Endothelial cell of umbilical vein (primary cell): ENCODE results near the gene SLC39A8. TPM values are rescaled to one million over a fixed set of nuclear protein-coding genes. Genes with fewer than 3 reads are reported as not detected.

Experiments used
- BruUV-seq: library from RNA; stranded (reverse); fragments of 400-500 nt; replicated peaks from 2 replicates; lab custom pipeline; 2021; lab: Mats Ljungman, UMichigan
- CTCF ChIA-PET: fragments of 300-600, 350-600 bp; sonication (Branson Sonifier 250); formaldehyde crosslinking; loops from one replicate; lab custom pipeline; 2021; ENCODE audit warnings: antibody characterized with exemption, inconsistent platforms; lab: Charles Lee
- POLR2A ChIA-PET: fragments of 300-600, 350-600 bp; sonication (Branson Sonifier 250); formaldehyde crosslinking; loops from one replicate; lab custom pipeline; 2021; ENCODE audit warnings: antibody characterized with exemption, inconsistent platforms; lab: Charles Lee
- DNase-seq: peaks from one replicate; pipeline ENCODE4 v3.0.0-alpha.2; 2011; ENCODE audit warnings: low read depth, low spot score
- FAIRE-seq: peaks from 2 replicates; lab custom pipeline; 2011; peaks lifted over from hg19 to GRCh38; lab: Jason Lieb, UNC
- H2AFZ ChIP-seq: 2 replicates; pipeline ENCODE4 v1.6.0; 2012; ENCODE audit warnings: low read depth, low read length, control low read depth, inconsistent platforms
- H3K27ac ChIP-seq: 2 replicates; pipeline ENCODE4 v1.5.1; 2011; ENCODE audit warnings: low read depth, mild to moderate bottlenecking, control low read depth, low read length, moderate library complexity; ENCODE audit not compliant: insufficient read depth
- H3K27me3 ChIP-seq, 2 experiments: 2 replicates each; pipeline versions ENCODE4 v1.6.0 to v1.6.1; 2011; ENCODE audit warnings: low read length in 2 of 2, mixed read lengths in 1 of 2; ENCODE audit not compliant: control insufficient read depth in 2 of 2, insufficient read depth in 2 of 2
- H3K36me3 ChIP-seq, 2 experiments: 2 replicates in 1 of 2; 3 replicates in 1 of 2; pipeline ENCODE4 v1.5.1; 2011; ENCODE audit warnings: low read length in 2 of 2, mild to moderate bottlenecking in 1 of 2, moderate library complexity in 1 of 2; ENCODE audit not compliant: control insufficient read depth in 2 of 2, insufficient read depth in 2 of 2; ENCODE audit errors: extremely low read depth in 1 of 2
- H3K4me1 ChIP-seq: 3 replicates; pipeline ENCODE4 v1.5.1; 2011; ENCODE audit warnings: mild to moderate bottlenecking, low read length; ENCODE audit not compliant: control insufficient read depth, insufficient read depth; ENCODE audit errors: extremely low read depth
- H3K4me2 ChIP-seq: 2 replicates; pipeline ENCODE4 v1.6.1; 2011; ENCODE audit warnings: low read length, control low read depth, mixed read lengths; ENCODE audit not compliant: insufficient read depth
- H3K4me3 ChIP-seq, 3 experiments: fragments of 200-600 bp in 1 of 3; sonication (generic), shearing (Covaris generic) in 1 of 3; replicated peaks in 1 of 3; 2 replicates each; pipeline ENCODE4 v1.5.1; 2011 to 2016; ENCODE audit warnings: control low read depth in 3 of 3, low read length in 3 of 3, mild to moderate bottlenecking in 2 of 3, inconsistent platforms in 1 of 3, low read depth in 1 of 3, moderate library complexity in 1 of 3; ENCODE audit not compliant: insufficient read depth in 1 of 3
- H3K79me2 ChIP-seq: 2 replicates; pipeline ENCODE4 v1.6.0; 2012; ENCODE audit warnings: low read length, inconsistent platforms; ENCODE audit not compliant: control insufficient read depth, insufficient read depth
- H3K9ac ChIP-seq: replicated peaks from 2 replicates; pipeline ENCODE3; 2011; ENCODE audit warnings: low read length, control low read depth; ENCODE audit not compliant: insufficient read depth; ENCODE audit errors: extremely low read depth
- H3K9me1 ChIP-seq: replicated peaks from 3 replicates; pipeline ENCODE4 v1.6.0; 2011; ENCODE audit warnings: mild to moderate bottlenecking, low read length; ENCODE audit not compliant: control insufficient read depth, insufficient read depth; ENCODE audit errors: extremely low read depth
- H3K9me3 ChIP-seq: replicated peaks from 2 replicates; pipeline ENCODE4 v1.5.1; 2012; ENCODE audit warnings: low read length, inconsistent platforms; ENCODE audit not compliant: control insufficient read depth, insufficient read depth
- H4K20me1 ChIP-seq: replicated peaks from 2 replicates; pipeline ENCODE3; 2011; ENCODE audit warnings: mild to moderate bottlenecking, low read length; ENCODE audit not compliant: control insufficient read depth, insufficient read depth; ENCODE audit errors: extremely low read depth
- CTCF ChIP-seq, 2 donors: IDR thresholded peaks; 1 replicate in 1 of 2; 2 replicates in 1 of 2; pipeline ENCODE4 v1.5.1; 2011; ENCODE audit warnings: low read length in 2 of 2, mild to moderate bottlenecking in 2 of 2, moderate library complexity in 2 of 2, control low read depth in 1 of 2, inconsistent platforms in 1 of 2, low read depth in 1 of 2; ENCODE audit not compliant: insufficient read depth in 1 of 2; ENCODE audit errors: extremely low read depth in 1 of 2
- EZH2 ChIP-seq: IDR thresholded peaks from 2 replicates; pipeline ENCODE4 v1.6.1; 2012; ENCODE audit warnings: borderline replicate concordance, low read depth, mild to moderate bottlenecking, moderate library complexity, low read length, inconsistent platforms; ENCODE audit not compliant: severe bottlenecking
- FOS ChIP-seq: IDR thresholded peaks from 2 replicates; pipeline ENCODE4 v1.6.1; 2011; ENCODE audit warnings: mild to moderate bottlenecking, low read length, moderate library complexity, borderline replicate concordance; ENCODE audit not compliant: insufficient read depth
- JUN ChIP-seq: IDR thresholded peaks from 2 replicates; pipeline ENCODE4 v1.6.1; 2011; ENCODE audit warnings: borderline replicate concordance, low read depth; ENCODE audit not compliant: insufficient read length, insufficient read depth
- MAX ChIP-seq: IDR thresholded peaks from 2 replicates; pipeline ENCODE4 v1.6.1; 2011; ENCODE audit not compliant: insufficient read depth, insufficient read length
- MYC ChIP-seq: IDR thresholded peaks from one replicate; pipeline ENCODE4 v1.6.1; 2011; ENCODE audit warnings: mild to moderate bottlenecking, low read depth, low read length
- POLR2A ChIP-seq: IDR thresholded peaks from 2 replicates; pipeline ENCODE4 v1.6.1; 2012; ENCODE audit warnings: low read depth, mild to moderate bottlenecking, control low read depth, low read length
- POLR2AphosphoS5 ChIP-seq: IDR thresholded peaks from 2 replicates; pipeline ENCODE4 v1.6.1; 2012; ENCODE audit warnings: low read depth, mild to moderate bottlenecking, control low read depth, low read length, moderate library complexity; ENCODE audit not compliant: insufficient read depth
- dilution Hi-C: fragments of 300-500 bp; cut with MboI; formaldehyde crosslinking; loops from one replicate; pipeline ENCODE4 v1.15.0; 2019; ENCODE audit warnings: low sequenced_read_pairs; ENCODE audit not compliant: extremely low pct_ligation_motif_present
- intact Hi-C: fragments of 100-400 bp; cut with micrococcal nuclease; formaldehyde crosslinking; loops from one replicate; pipeline ENCODE4 v1.10.0; 2022
- polyA plus RNA-seq, 4 experiments: library from polyadenylated mRNA; depleted of rRNA in 3 of 4; stranded (reverse) in 3 of 4; unstranded in 1 of 4; fragments of >200 nt; gene quantifications; 2 replicates each; pipeline versions ENCODE4 v1.2.1 to v1.2.3, GENCODE V29; 2011 to 2012; ENCODE audit warnings: missing spikeins in 1 of 4
- total RNA-seq: library from RNA; stranded (reverse); gene quantifications from 2 replicates; pipeline ENCODE4 v1.2.3, GENCODE V29; 2021

Gene SLC39A8
- total and polyA plus RNA-seq, 2 donors (not counting 3 experiments of a cell fraction or from before 2014, with no cell fraction given) = 1.7 to 6.7 TPM

GRCh38 chr4:102259702-102260101, 85.6 kb downstream of the SLC39A8 start:
- intact Hi-C loops = loop anchor here (5.0 to 10.0 kb wide), 2 partner anchors 835 to 1352 kb away; no protein-coding TSS in a partner anchor
- TF ChIP-seq MYC (no peak), POLR2A (no peak), EZH2 (no peak), MAX (no peak), CTCF (IDR thresholded peaks at IDR 0.05; ENCODE audit: extremely low read depth in 1 of 2, insufficient read depth in 1 of 2, low read depth in 1 of 2, low read length in 2 of 2) (no peak), JUN (no peak), POLR2AphosphoS5 (no peak), FOS (no peak)

More at GRCh38 chr4:102259702-102260101, 85.6 kb downstream of the SLC39A8 start:
- H3K9ac ChIP-seq = no peak overlapping the region
- no peak for FAIRE-seq
- no peaks in the 10 kb centered on the region for H3K9me1 ChIP-seq
- H3K27ac ChIP-seq = no peak overlapping the region
- peaks cover 4% of the 10 kb centered on the region for H3K4me1 ChIP-seq
- H3K9me3 ChIP-seq = no peaks in the 10 kb centered on the region
- ChIA-PET CTCF (interaction anchor here (1.0 kb wide), 1 partner anchor 446 kb away, joined by 4 read pairs; no protein-coding TSS in a partner anchor), POLR2A (no interaction called here)
- H3K4me2 ChIP-seq = no peak overlapping the region
- DNase-seq = no peak
- H3K27me3 ChIP-seq = no peaks in the 10 kb centered on the region
- no peak overlapping the region for H2AFZ ChIP-seq
- H4K20me1 ChIP-seq = no peaks in the 10 kb centered on the region
- H3K36me3 ChIP-seq = no peaks in the 10 kb centered on the region
- no peaks in the 10 kb centered on the region for H3K79me2 ChIP-seq
- no TSS peak for BruUV-seq
- dilution Hi-C loops = no loop called here
- H3K4me3 ChIP-seq = no peak overlapping the region
